Parathyroid adenoma (tissue), 2 donors: Measurements from ENCODE around the gene EDN3.
"Not testable (repeated sequence)": the region's sequence is repeated elsewhere in the genome, so short reads cannot be mapped to it uniquely, and the experiment has no call there.

Source experiments
- H2AFZ ChIP-seq: fragments of 300-600 bp; sonication (generic); one replicate; pipeline ENCODE4 v1.7.0; 2017; ENCODE audit warnings: antibody characterized with exemption, mild to moderate bottlenecking
- H3K27ac ChIP-seq: fragments of 300-600 bp; sonication (generic); one replicate; pipeline ENCODE4 v1.7.0; 2017
- H3K27me3 ChIP-seq: fragments of 300-600 bp; sonication (generic); one replicate; pipeline ENCODE4 v1.7.0; 2017; ENCODE audit warnings: low read length; ENCODE audit not compliant: control insufficient read depth, insufficient read depth
- H3K36me3 ChIP-seq: fragments of 300-600 bp; sonication (generic); one replicate; pipeline ENCODE4 v1.7.0; 2017; ENCODE audit warnings: low read length; ENCODE audit not compliant: control insufficient read depth, insufficient read depth
- H3K4me1 ChIP-seq: fragments of 300-600 bp; sonication (generic); one replicate; pipeline ENCODE4 v1.7.0; 2017; ENCODE audit warnings: control low read depth
- H3K4me2 ChIP-seq: fragments of 300-600 bp; sonication (generic); one replicate; pipeline ENCODE4 v1.7.0; 2017; ENCODE audit warnings: low read length
- H3K4me3 ChIP-seq: fragments of 300-600 bp; sonication (generic); one replicate; pipeline ENCODE4 v1.7.0; 2017; ENCODE audit warnings: low read depth, low read length
- H3K79me2 ChIP-seq: fragments of 300-600 bp; sonication (generic); one replicate; pipeline ENCODE4 v1.7.0; 2017; ENCODE audit warnings: control low read depth
- H3K9ac ChIP-seq: fragments of 300-600 bp; sonication (generic); one replicate; pipeline ENCODE4 v1.7.0; 2017; ENCODE audit warnings: mild to moderate bottlenecking
- H3K9me3 ChIP-seq: fragments of 300-600 bp; sonication (generic); one replicate; pipeline ENCODE4 v1.7.0; 2017; ENCODE audit warnings: low read length; ENCODE audit not compliant: control insufficient read depth
- TF ChIP-seq, protein P1 (sequence below): fragments of 300-600 bp; sonication (generic); IDR thresholded peaks from one replicate; pipeline ENCODE4 v1.7.0; 2017; ENCODE audit warnings: antibody characterized with exemption, mild to moderate bottlenecking
- donor health status: primary hyperparathyroidism.

EDN3 gene

DNA sequence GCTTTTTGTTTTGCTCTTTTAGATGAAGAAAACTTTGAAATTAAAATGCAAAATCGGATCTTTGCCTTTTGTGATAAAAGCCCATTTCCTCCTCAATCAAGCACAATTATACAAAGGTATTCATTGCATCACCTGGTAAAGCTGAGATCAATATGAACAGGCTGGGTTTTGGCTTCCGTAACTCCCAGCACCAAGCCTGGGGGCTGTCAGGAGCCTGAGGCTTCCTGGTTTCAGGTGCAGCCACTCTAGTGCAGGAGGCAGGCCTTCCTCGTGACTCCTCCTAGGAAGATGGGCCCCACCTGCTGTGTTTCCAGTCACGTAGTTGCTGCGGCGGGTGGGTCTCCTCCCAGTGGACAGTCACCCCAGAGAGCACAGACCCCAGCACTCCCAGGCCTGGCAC is 54.0 kb downstream of the EDN3 start:
- Histone ChIP-seq H3K36me3 (no peaks in the 10 kb centered on the region), H3K9ac (no peak overlapping the region), H3K4me3 (no peak overlapping the region), H3K27me3 (no peaks in the 10 kb centered on the region), H3K79me2 (no peaks in the 10 kb centered on the region), H3K4me2 (no peak overlapping the region), H3K4me1 (no peaks in the 10 kb centered on the region), H3K9me3 (no peaks in the 10 kb centered on the region), H2AFZ (no peak overlapping the region), H3K27ac (no peak overlapping the region)
- TF ChIP-seq, protein P1, sequence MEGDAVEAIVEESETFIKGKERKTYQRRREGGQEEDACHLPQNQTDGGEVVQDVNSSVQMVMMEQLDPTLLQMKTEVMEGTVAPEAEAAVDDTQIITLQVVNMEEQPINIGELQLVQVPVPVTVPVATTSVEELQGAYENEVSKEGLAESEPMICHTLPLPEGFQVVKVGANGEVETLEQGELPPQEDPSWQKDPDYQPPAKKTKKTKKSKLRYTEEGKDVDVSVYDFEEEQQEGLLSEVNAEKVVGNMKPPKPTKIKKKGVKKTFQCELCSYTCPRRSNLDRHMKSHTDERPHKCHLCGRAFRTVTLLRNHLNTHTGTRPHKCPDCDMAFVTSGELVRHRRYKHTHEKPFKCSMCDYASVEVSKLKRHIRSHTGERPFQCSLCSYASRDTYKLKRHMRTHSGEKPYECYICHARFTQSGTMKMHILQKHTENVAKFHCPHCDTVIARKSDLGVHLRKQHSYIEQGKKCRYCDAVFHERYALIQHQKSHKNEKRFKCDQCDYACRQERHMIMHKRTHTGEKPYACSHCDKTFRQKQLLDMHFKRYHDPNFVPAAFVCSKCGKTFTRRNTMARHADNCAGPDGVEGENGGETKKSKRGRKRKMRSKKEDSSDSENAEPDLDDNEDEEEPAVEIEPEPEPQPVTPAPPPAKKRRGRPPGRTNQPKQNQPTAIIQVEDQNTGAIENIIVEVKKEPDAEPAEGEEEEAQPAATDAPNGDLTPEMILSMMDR: no peak

GRCh38 chr20:59355242-59355641 is 54.8 kb downstream of the EDN3 start:
- Histone ChIP-seq H3K79me2 (no peaks in the 10 kb centered on the region), H2AFZ (no peak overlapping the region), H3K9me3 (no peaks in the 10 kb centered on the region), H3K27ac (no peak overlapping the region), H3K9ac (no peak overlapping the region), H3K4me1 (no peaks in the 10 kb centered on the region), H3K27me3 (no peaks in the 10 kb centered on the region), H3K4me2 (no peak overlapping the region), H3K36me3 (no peaks in the 10 kb centered on the region), H3K4me3 (no peak overlapping the region)
- TF ChIP-seq, protein P1: no peak

- no peak overlapping the region for H3K9ac ChIP-seq
- H3K4me2 ChIP-seq: no peak overlapping the region
- no peaks in the 10 kb centered on the region for H3K9me3 ChIP-seq
- H3K36me3 ChIP-seq: no peaks in the 10 kb centered on the region
- TF ChIP-seq, protein P1: no peak
- H3K4me3 ChIP-seq: no peak overlapping the region
- no peaks in the 10 kb centered on the region for H3K79me2 ChIP-seq
- no peak overlapping the region for H3K27ac ChIP-seq
- H2AFZ ChIP-seq: no peak overlapping the region
- no peaks in the 10 kb centered on the region for H3K27me3 ChIP-seq
- no peaks in the 10 kb centered on the region for H3K4me1 ChIP-seq
Observed at GRCh38 chr20:59356662-59357165, 56.3 kb downstream of the EDN3 start.

DNA sequence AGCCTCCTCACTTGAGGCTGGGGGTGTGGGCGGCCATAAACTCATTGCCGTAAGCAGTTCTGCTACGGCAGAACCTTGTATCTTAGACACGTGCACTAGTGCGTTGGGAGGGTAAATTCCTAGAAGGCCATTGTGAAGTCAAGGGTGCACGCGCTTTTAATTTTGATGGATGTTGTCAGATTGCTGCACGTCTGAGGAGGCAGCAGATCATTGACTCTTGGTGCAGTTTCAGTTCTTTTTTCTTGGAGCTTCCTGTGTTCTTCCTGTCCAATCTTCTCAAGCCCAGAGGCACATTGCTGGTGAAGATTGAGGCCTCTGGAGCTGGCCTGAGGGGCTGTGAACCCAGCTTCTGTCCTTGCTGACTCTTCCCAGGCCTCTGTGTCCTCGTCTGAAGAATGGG is 58.4 kb downstream of the EDN3 start:
- H3K4me3 ChIP-seq, H3K9me3 ChIP-seq, H3K27ac ChIP-seq, H3K79me2 ChIP-seq, H3K27me3 ChIP-seq, H3K4me2 ChIP-seq, H2AFZ ChIP-seq, H3K4me1 ChIP-seq, H3K9ac ChIP-seq, H3K36me3 ChIP-seq: not testable (repeated sequence)

GRCh38 chr20:59359906-59360725 is 59.7 kb downstream of the EDN3 start:
- Histone ChIP-seq H3K9me3 (no peaks in the 10 kb centered on the region), H3K79me2 (no peaks in the 10 kb centered on the region), H3K4me3 (no peak overlapping the region), H3K4me2 (no peak overlapping the region), H3K27ac (no peak overlapping the region), H3K4me1 (no peaks in the 10 kb centered on the region), H3K9ac (no peak overlapping the region), H3K27me3 (no peaks in the 10 kb centered on the region), H2AFZ (no peak overlapping the region), H3K36me3 (no peaks in the 10 kb centered on the region)
- TF ChIP-seq, protein P1: no peak
